CD4-positive, CD25-positive, alpha-beta regulatory T cell (primary cell): ENCODE results near the gene CARD9. TPM values are rescaled to one million over a fixed set of nuclear protein-coding genes. Genes with fewer than 3 reads are reported as not detected.

Experiments
- ATAC-seq, 2 donors: fragments of 150-1000 bp; cut with Tn5 transposase; one replicate each; pipeline ENCODE4 v1.10.0; 2021; ENCODE audit warnings: low read depth in 2 of 2, moderate number of reproducible peaks in 2 of 2, moderate library complexity in 1 of 2
- DNase-seq, 3 donors: peaks; one replicate each; pipeline versions ENCODE4 v3.0.0 to v3.0.0-alpha.2; 2012 to 2022; ENCODE audit warnings: mixed read lengths in 1 of 3
- H3K27ac ChIP-seq: one replicate; pipeline ENCODE4 v1.7.0; 2013; ENCODE audit warnings: mild to moderate bottlenecking, low read length; ENCODE audit not compliant: insufficient read depth, poor library complexity, severe bottlenecking
- H3K27me3 ChIP-seq: one replicate; pipeline ENCODE4 v1.7.0; 2013; ENCODE audit warnings: low read length; ENCODE audit not compliant: control insufficient read depth, insufficient read depth
- H3K36me3 ChIP-seq: one replicate; pipeline ENCODE4 v1.7.0; 2013; ENCODE audit warnings: mild to moderate bottlenecking, low read length, moderate library complexity; ENCODE audit not compliant: control insufficient read depth, insufficient read depth
- H3K4me1 ChIP-seq: 2 replicates; pipeline ENCODE4 v1.7.0; 2013; ENCODE audit warnings: mild to moderate bottlenecking, low read length; ENCODE audit not compliant: insufficient read depth, control insufficient read depth, poor library complexity, severe bottlenecking
- H3K4me3 ChIP-seq: one replicate; pipeline ENCODE4 v1.7.0; 2013; ENCODE audit warnings: low read depth, mild to moderate bottlenecking, low read length, moderate library complexity
- H3K9me3 ChIP-seq, 2 experiments: 1 replicate in 1 of 2; 2 replicates in 1 of 2; pipeline ENCODE4 v1.7.0; 2013; ENCODE audit warnings: low read length in 2 of 2, mild to moderate bottlenecking in 1 of 2, moderate library complexity in 1 of 2; ENCODE audit not compliant: control insufficient read depth in 2 of 2
- H3K27ac Mint-ChIP-seq, 3 donors: one replicate each; pipeline ENCODE4 v1.8.0; 2020 to 2022; ENCODE audit warnings: mild to moderate bottlenecking in 3 of 3, mixed read lengths in 3 of 3, moderate library complexity in 2 of 3
- H3K27me3 Mint-ChIP-seq: one replicate; pipeline ENCODE4 v1.8.0; 2022; ENCODE audit warnings: mild to moderate bottlenecking, mixed read lengths
- H3K36me3 Mint-ChIP-seq: one replicate; pipeline ENCODE4 v1.8.0; 2020; ENCODE audit warnings: mixed read lengths
- H3K4me1 Mint-ChIP-seq, 4 donors: one replicate each; pipeline ENCODE4 v1.8.0; 2020 to 2022; ENCODE audit warnings: mixed read lengths in 4 of 4, mild to moderate bottlenecking in 1 of 4
- H3K4me3 Mint-ChIP-seq, 4 donors: one replicate each; pipeline ENCODE4 v1.8.0; 2020 to 2022; ENCODE audit warnings: mild to moderate bottlenecking in 4 of 4, mixed read lengths in 4 of 4, moderate library complexity in 3 of 4
- H3K9me3 Mint-ChIP-seq, 7 donors: one replicate each; pipeline ENCODE4 v1.8.0; 2020 to 2022; ENCODE audit warnings: mixed read lengths in 7 of 7, mild to moderate bottlenecking in 3 of 7, moderate library complexity in 2 of 7
- polyA plus RNA-seq, 4 donors: library from polyadenylated mRNA; unstranded; fragments of 300-500 nt; fragmentation: Illumina TruSeq; gene quantifications; one replicate each; pipeline ENCODE4 v1.2.3, GENCODE V29; 2021
- total RNA-seq: library from RNA; stranded (reverse); gene quantifications from one replicate; pipeline ENCODE4 v1.2.3, GENCODE V29; 2022

The CARD9 gene
- total and polyA plus RNA-seq, 5 donors from 2014 or later, result 0.23 to 0.82 (median 0.35) TPM

DNA sequence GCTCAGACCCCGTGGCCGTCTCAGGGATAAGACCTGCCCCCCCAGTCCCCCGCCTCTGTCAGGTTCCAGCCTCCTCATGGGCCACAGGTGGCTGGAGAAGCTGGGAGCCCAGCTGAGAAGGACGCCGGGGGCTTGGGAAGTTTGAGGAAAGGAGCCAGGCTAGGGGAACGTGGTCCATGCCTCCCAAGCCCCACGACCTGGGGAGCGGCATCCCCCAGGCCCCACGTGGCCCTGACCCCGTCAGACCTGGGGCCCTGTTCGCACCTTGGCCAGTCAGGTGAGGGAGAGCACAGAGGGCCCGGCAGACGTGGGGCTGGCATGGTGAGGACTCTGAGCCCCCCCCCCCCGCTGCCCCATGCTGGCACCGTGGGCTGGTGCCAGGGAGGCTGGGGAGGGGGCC, 42.4 kb downstream of the CARD9 start:
- no peak for ATAC-seq
- H3K27ac Mint-ChIP-seq, result no peak overlapping the region

GRCh38 chr9:136330406-136330990, 43.0 kb downstream of the CARD9 start:
- ATAC-seq, result no peak
- no peaks in the 10 kb centered on the region for H3K27me3 Mint-ChIP-seq
- no peaks in the 10 kb centered on the region for H3K9me3 Mint-ChIP-seq
- Histone ChIP-seq H3K4me3 (no peak overlapping the region), H3K27ac (no peak overlapping the region), H3K4me1 (peaks cover 14% of the 10 kb centered on the region), H3K36me3 (no peaks in the 10 kb centered on the region), H3K27me3 (no peaks in the 10 kb centered on the region), H3K9me3 (no peaks in the 10 kb centered on the region)
- no peak overlapping the region for H3K27ac Mint-ChIP-seq
- DNase-seq, result no peak
- peaks cover 0 to 5% (median 2%) of the 10 kb centered on the region in 4 donors for H3K4me1 Mint-ChIP-seq
- H3K36me3 Mint-ChIP-seq, result no peaks in the 10 kb centered on the region
- peak overlapping the region in 1 of 4 donors; percentile 54 for H3K4me3 Mint-ChIP-seq

More for the DNA sequence above, 42.4 kb downstream of the CARD9 start:
- Mint-ChIP-seq H3K27me3 (no peaks in the 10 kb centered on the region), H3K4me1 (peaks cover 0 to 5% (median 2%) of the 10 kb centered on the region in 4 donors), H3K4me3 (no peak overlapping the region), H3K36me3 (no peaks in the 10 kb centered on the region), H3K9me3 (no peaks in the 10 kb centered on the region)
- H3K4me3 ChIP-seq, result no peak overlapping the region
- peaks cover 14% of the 10 kb centered on the region for H3K4me1 ChIP-seq
- H3K36me3 ChIP-seq, result no peaks in the 10 kb centered on the region
- no peak for DNase-seq
- H3K27me3 ChIP-seq, result no peaks in the 10 kb centered on the region
- no peaks in the 10 kb centered on the region for H3K9me3 ChIP-seq
- H3K27ac ChIP-seq, result no peak overlapping the region

DNA sequence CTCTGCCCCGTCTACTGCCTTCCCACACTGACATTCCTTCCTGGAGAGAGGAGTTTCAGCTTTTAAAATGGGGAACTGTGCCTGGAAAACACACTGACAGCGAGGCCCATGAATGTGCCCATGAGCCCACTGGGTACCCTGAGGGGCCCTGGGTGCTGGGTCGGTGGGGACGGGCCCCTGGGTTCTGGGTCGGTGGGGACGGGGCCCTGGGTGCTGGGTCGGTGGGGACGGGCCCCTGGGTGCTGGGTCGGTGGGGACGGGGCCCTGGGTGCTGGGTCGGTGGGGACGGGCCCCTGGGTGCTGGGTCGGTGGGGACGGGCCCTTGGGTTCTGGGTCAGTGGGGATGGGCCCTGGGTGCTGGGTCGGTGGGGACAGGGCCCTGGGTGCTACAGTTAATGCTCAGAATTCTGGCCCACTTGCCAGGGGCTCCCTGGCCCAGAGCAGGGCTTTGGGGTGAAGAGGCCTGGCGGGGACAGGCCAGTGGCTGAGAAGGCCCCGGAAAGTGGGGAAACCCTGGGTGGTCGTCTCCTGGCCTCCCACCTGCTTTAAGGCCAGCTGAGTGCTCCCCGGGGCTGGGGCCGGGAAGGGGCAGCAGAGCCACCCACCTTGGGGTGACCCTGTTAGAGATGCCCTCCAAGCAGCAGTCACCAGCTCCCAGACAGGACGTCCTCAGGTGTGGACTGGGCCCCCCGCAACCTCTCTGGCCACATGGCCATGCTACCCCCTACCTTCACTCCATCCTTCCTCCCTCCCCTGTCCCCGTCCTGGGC, 43.6 kb downstream of the CARD9 start:
- H3K27ac Mint-ChIP-seq, result peak overlapping the region in 1 of 3 donors; percentile 43
- H3K27me3 Mint-ChIP-seq, result no peaks in the 10 kb centered on the region
- H3K4me1 ChIP-seq, result peaks cover 14% of the 10 kb centered on the region
- H3K36me3 ChIP-seq, result no peaks in the 10 kb centered on the region
- peak overlapping the region in 2 of 4 donors; percentile 9 to 54 for H3K4me3 Mint-ChIP-seq
- H3K9me3 Mint-ChIP-seq, result no peaks in the 10 kb centered on the region
- no peak overlapping the region for H3K4me3 ChIP-seq
- DNase-seq (no peak), ATAC-seq (no peak)
- no peaks in the 10 kb centered on the region for H3K9me3 ChIP-seq
- H3K36me3 Mint-ChIP-seq, result no peaks in the 10 kb centered on the region
- H3K4me1 Mint-ChIP-seq, result peaks cover 0 to 5% (median 2%) of the 10 kb centered on the region in 4 donors
- no peak overlapping the region for H3K27ac ChIP-seq
- no peaks in the 10 kb centered on the region for H3K27me3 ChIP-seq

- no peaks in the 10 kb centered on the region for H3K27me3 ChIP-seq
- DNase-seq (no peak), ATAC-seq (no peak)
- no peaks in the 10 kb centered on the region for H3K27me3 Mint-ChIP-seq
- no peaks in the 10 kb centered on the region for H3K9me3 Mint-ChIP-seq
- H3K4me1 Mint-ChIP-seq, result peaks cover 0 to 5% (median 2%) of the 10 kb centered on the region in 4 donors
- H3K27ac Mint-ChIP-seq, result no peak overlapping the region
- H3K9me3 ChIP-seq, result no peaks in the 10 kb centered on the region
- H3K36me3 ChIP-seq, result no peaks in the 10 kb centered on the region
- H3K36me3 Mint-ChIP-seq, result no peaks in the 10 kb centered on the region
- peaks cover 14% of the 10 kb centered on the region for H3K4me1 ChIP-seq
- peak overlapping the region in 1 of 4 donors; percentile 9 for H3K4me3 Mint-ChIP-seq
- H3K27ac ChIP-seq, result no peak overlapping the region
- no peak overlapping the region for H3K4me3 ChIP-seq
These were observed 44.2 kb downstream of the CARD9 start for GRCh38 chr9:136329211-136329627.

DNA sequence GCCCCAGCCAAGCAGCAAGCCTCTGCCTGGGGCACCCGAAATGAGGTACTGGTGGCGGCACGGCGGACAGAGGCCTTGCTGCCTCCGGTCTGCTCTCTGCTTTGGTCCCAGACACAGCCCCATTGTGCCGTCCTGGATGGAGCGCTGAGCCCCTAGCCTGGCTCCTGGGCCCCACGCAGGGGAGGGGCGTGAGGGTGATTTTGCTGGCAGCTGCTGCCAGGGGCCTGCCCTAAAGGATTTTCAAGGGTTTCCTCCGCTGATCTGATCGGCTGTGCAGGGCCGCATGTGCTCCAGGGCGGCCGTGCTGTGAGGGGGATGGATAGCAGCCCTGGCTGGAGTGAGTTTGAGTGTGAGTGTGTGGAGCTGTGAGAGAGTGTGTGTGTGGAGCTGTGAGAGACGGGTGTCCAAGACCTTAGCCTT, 44.8 kb downstream of the CARD9 start:
- H3K4me1 Mint-ChIP-seq, result peaks cover 0 to 5% (median 2%) of the 10 kb centered on the region in 4 donors

GRCh38 chr9:136328011-136328621, 45.4 kb downstream of the CARD9 start:
- Mint-ChIP-seq H3K4me3 (peak overlapping the region in 1 of 4 donors; percentile 79), H3K36me3 (no peaks in the 10 kb centered on the region), H3K27me3 (no peaks in the 10 kb centered on the region), H3K4me1 (peaks cover 0 to 5% (median 2%) of the 10 kb centered on the region in 4 donors), H3K27ac (peak overlapping the region in 1 of 3 donors; percentile 32), H3K9me3 (no peaks in the 10 kb centered on the region)
- H3K36me3 ChIP-seq, result no peaks in the 10 kb centered on the region
- DNase-seq (no peak), ATAC-seq (no peak)
- H3K27me3 ChIP-seq, result no peaks in the 10 kb centered on the region
- no peaks in the 10 kb centered on the region for H3K9me3 ChIP-seq
- no peak overlapping the region for H3K27ac ChIP-seq
- H3K4me3 ChIP-seq, result no peak overlapping the region
- H3K4me1 ChIP-seq, result peaks cover 14% of the 10 kb centered on the region

More for the DNA sequence above, 44.8 kb downstream of the CARD9 start:
- Mint-ChIP-seq H3K27ac (peak overlapping the region in 2 of 3 donors; percentile 32 to 36), H3K9me3 (no peaks in the 10 kb centered on the region), H3K27me3 (no peaks in the 10 kb centered on the region), H3K4me3 (peak overlapping the region; percentile 9 to 85 (median 76)), H3K36me3 (no peaks in the 10 kb centered on the region)
- no peaks in the 10 kb centered on the region for H3K36me3 ChIP-seq
- no peak overlapping the region for H3K4me3 ChIP-seq
- no peaks in the 10 kb centered on the region for H3K9me3 ChIP-seq
- ATAC-seq (no peak), DNase-seq (no peak)
- H3K4me1 ChIP-seq, result peaks cover 14% of the 10 kb centered on the region
- H3K27ac ChIP-seq, result no peak overlapping the region
- no peaks in the 10 kb centered on the region for H3K27me3 ChIP-seq

DNA sequence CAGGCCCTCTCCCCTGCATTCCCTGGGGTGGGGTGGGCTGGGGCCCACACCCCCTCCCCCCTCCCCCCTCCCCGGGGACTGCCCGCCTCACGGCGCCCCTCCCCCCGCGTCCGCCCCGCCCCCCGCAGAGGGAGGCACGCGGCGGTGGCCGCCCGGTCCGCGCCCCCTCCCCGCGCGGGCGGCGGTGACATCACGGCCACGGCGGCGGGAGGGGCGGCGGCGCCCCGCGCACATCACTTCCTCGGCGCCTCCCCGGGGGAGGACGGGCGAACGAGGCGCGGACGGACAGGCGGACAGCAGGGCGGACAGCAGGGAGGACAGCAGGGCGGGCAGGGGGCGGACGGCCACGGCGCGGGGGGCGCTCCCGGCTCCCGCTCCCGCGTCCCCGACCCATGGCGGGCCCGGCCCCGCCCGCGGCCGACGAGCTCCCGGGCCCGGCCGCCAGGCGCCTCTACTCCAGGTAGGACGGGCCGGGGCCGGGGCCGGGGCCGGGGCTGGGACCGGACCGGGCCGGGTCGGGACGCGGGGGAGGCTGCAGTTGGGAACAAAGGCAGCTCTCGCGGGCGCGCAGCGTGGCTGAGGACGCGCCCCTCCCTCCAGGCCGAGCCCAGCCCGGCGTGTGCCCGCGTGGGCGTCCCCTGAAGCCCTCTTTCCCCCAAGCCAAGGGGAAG, 46.0 kb downstream of the CARD9 start, which contains the start of gene GPSM1:
Gene GPSM1, plus strand, starts transcription at position 236 of the 671 bp plus-strand sequence. Its CDS starts 157 bp downstream, at position 393.
- peak within 1 kb of the TSS in 2 of 4 donors; percentile 68 to 74 for H3K4me3 Mint-ChIP-seq
- Histone ChIP-seq H3K4me3 (no peak within 1 kb of the TSS), H3K27me3 (no peaks in the 10 kb centered on the region), H3K4me1 (peaks cover 14% of the 10 kb centered on the region), H3K9me3 (no peaks in the 10 kb centered on the region), H3K36me3 (no peaks in the 10 kb centered on the region), H3K27ac (no peak within 1 kb of the TSS)
- H3K27me3 Mint-ChIP-seq, result no peaks in the 10 kb centered on the region
- ATAC-seq (peak in 1 of 2 donors; percentile 39), DNase-seq (peak in 2 of 3 donors; percentile 17 to 40)
- peak within 1 kb of the TSS in 1 of 3 donors; percentile 32 for H3K27ac Mint-ChIP-seq
- peaks cover 0 to 5% (median 2%) of the 10 kb centered on the region in 4 donors for H3K4me1 Mint-ChIP-seq
- no peaks in the 10 kb centered on the region for H3K36me3 Mint-ChIP-seq
- H3K9me3 Mint-ChIP-seq, result no peaks in the 10 kb centered on the region
